HG02970 (cell line): Measurements from ENCODE around the gene GMDS.

Experiments
- ATAC-seq: cut with Tn5 transposase; IDR thresholded peaks from one replicate; pipeline ENCODE4 v1.9.1; 2021; ENCODE audit warnings: mild to moderate bottlenecking, moderate library complexity, moderate number of reproducible peaks; ENCODE audit not compliant: unreplicated experiment, low FRiP score

GMDS gene

DNA sequence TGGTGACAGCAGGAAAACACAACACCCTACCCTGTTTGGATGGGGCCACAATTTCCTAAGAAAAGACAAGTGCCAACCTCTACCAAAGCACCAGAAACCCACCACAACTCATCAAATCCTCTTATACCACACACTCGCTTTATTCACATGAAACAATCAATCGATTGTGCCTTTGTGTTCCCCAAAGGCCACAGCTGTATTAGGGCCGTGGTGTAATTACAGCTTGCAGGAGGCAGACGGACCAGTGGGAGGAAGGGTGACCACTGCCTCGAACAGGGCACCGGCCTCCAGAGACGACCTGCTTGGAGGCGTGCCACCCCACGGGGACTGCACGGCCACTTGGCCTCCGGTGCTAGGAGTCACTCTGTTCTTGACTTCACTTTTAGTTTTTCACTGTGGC is 371.6 kb downstream of the GMDS start:
- no peak for ATAC-seq

DNA sequence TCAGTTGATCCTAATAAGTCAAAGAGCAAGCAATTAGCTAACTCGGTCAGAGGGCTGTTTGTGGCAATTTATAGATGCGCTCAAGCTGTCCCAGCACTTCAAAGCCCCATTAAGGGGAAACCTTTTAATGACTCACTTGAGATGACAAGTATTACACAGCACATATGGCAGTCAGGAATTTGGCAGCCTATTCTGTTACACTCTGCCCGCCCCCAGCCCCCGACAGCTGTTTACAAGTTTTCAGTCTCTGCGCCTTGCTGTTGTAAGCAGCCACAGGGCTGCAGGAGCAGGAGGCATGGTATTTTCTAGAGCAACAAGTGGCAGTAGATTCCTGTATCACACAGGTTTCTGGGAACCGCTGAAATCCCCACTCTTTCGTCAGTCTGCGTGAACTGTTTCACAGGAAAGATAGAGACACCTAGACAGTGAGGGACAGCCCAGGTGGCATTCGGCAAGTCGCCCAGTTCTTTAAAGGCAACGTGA is 372.7 kb downstream of the GMDS start:
- ATAC-seq = no peak

DNA sequence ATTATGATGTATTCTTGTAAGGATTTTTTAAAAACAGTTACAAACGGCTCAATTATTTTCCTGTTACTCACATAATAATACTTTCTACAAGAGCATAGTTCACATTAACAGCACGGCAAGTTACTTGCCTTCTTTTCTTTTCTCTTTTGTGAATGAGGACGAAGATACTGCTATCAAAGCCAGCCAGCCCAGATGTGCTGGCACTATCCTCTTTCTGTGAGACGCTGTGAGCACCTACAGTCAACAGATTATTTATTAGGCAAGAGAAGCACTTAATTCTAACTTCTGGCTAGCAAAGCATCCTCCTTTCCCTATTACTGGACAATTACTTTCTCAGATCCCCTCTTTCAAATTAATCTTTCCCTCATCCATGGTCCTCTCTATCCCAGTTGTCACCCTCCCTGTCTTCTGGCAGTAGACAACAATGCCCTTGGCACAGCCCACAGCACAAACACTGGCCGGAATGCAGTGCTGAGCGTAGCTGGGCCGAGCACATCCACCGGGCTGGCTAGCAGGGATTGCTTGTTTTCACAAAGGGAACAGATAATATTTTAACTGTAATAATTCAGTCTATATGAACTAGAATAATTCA is 373.6 kb downstream of the GMDS start:
- ATAC-seq = no peak

DNA sequence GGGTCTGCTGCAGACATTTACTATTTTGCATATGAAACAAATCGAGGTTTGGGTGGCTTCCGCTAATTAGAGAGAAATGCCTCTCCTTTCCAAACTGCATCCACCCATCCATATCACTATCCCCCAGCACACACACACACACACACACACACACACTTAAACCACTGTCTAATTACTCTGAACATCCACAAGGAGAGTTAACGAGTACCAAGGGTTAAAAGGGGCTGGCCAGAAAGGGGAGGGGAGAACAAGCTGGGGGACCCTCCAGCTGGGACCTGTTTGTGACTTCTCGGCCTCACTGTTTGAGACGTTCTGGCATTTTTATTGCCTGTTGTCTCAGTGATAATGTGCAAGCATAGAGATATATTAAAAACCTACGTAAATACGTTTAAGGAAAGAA is 374.5 kb downstream of the GMDS start:
- ATAC-seq = no peak

DNA sequence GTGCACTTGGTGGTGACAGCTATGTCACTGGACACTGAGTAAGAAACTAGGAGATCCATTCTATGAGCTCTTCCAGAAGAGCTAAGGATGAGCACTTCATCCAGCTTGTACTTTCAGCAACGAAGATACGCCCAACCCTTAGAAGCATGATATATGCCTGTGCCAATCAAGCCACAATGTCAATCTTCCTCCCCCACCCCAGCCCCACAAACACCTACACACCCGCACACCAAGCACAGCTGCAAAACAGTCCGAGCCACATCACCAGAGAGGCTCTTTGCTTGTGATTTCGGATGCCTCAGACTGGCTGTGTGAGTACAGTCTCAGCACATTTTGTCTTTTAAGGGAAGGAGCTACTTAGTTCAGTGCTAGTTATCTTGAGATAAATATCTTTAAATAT is 375.2 kb downstream of the GMDS start:
- ATAC-seq = no peak

- ATAC-seq = no peak
Observed at GRCh38 chr6:1869769-1870168, 375.6 kb downstream of the GMDS start.

GRCh38 chr6:1869308-1869707 is 376.1 kb downstream of the GMDS start:
- ATAC-seq = no peak

DNA sequence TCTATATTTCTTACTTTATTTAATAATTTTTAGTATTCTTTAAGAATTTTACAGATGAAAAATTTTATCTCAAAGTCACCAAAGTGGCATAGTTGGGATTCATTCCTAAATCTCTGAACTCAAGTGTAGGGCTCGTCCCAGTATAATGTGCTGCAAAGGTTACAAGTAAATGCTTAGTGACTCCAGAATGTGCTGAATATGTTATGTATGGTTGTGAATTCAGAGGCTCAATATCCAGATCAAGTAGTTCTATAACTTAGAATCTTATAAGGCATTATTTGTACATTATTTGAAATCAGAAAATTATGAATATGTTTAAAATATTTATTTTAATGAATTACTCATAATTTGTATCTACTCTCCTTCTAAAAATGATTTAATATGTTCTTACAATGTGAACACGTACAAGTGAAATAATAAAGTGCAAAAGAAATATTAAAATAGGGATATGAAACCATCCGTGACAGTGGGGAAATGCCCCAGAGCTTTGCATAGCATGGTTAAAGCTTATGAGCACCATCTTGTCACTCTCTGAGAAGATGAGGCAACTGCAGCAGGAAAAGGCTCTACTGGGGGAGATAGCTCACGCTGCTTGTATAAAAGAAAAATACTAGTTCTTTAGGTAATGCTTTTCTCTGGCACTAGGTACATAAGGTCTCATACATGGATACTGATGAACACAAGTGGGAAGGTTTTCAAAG is 376.7 kb downstream of the GMDS start:
- peak; percentile 51 for ATAC-seq

- no peak for ATAC-seq
Observed at GRCh38 chr6:1867197-1867596, 378.2 kb downstream of the GMDS start.

DNA sequence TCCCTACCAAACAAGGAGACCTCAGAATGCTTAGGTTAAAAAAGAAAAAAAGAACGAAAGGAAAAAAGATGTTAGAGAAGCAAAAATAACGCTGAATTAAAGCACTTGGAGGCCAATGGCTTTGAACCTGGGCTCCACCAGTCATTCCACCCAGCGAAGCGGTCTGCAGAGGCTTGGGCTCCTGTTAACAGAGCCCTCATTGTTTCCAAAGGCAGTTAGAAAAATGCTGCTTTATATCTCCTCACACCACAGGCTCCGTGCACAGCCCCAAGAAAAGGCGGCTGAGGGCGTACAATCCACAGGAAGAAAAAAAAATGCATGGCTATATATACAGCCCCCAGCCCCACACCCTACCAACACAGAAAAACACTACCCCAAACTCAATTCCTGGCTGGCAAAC is 379.8 kb downstream of the GMDS start:
- no peak for ATAC-seq

GRCh38 chr6:1864496-1864895 is 380.9 kb downstream of the GMDS start:
- no peak for ATAC-seq

DNA sequence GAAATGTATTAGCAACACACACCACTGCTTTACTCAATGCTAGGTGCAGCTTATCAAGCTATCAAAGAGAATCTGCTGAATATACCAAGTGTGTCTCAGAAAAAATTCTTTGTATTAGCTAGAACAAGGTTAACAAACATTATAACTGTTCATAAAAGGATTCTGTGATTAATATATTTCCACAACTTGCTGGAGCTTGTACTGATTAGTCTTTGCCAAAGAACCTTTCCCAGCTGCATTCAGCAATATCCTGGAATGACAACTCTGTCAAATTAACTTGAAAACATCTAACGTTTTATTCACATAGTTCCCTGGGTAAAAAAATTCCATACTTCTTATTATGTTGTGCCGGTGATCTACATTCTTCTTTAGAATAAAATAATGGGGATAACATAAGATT is 383.0 kb downstream of the GMDS start:
- no peak for ATAC-seq

- no peak for ATAC-seq
Observed at GRCh38 chr6:1860756-1861348, 384.6 kb downstream of the GMDS start.

GRCh38 chr6:1858859-1859258 is 386.5 kb downstream of the GMDS start:
- ATAC-seq = no peak

DNA sequence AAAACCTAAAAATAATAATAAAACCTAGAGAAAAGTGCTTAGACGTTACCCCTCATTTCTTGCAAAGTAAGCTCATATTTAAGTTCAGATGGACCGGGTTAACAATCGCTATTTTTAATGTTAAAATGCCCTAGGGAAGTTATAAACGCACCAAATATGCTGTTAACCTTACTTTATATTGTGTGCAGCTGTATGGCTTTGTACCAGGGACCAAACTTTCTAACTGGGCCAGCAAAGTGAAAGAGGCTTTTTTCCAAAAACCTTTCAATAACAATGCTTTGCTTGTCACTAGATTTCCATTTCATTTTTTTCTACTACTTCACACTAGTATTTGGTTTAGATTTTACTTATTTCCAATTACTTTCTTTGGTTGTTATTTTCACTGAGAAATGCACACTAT is 387.2 kb downstream of the GMDS start:
- no peak for ATAC-seq

- peak; percentile 73 for ATAC-seq
Observed at GRCh38 chr6:1856381-1856780, 389.0 kb downstream of the GMDS start.

- no peak for ATAC-seq
Observed at GRCh38 chr6:1855890-1856289, 389.5 kb downstream of the GMDS start.

DNA sequence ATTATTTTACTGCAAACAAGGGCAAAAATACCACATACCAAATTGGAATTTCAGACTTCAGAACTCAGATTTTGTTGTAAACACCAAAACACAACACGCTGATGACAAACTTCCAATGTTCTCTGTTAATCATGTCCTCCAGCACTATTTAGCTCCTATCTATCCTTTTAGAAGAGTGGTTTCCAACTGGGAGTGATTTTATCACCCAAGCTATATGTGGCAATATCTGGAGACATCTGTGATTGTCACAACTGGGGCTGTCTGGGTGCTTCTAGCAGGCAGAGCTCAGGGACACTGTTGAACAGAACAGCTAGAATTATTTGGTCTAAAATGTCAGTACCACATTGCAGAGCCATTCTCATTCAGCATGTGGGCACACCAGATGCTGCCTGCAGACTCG is 391.1 kb downstream of the GMDS start:
- ATAC-seq = no peak

GRCh38 chr6:1853761-1854160 is 391.6 kb downstream of the GMDS start:
- no peak for ATAC-seq

DNA sequence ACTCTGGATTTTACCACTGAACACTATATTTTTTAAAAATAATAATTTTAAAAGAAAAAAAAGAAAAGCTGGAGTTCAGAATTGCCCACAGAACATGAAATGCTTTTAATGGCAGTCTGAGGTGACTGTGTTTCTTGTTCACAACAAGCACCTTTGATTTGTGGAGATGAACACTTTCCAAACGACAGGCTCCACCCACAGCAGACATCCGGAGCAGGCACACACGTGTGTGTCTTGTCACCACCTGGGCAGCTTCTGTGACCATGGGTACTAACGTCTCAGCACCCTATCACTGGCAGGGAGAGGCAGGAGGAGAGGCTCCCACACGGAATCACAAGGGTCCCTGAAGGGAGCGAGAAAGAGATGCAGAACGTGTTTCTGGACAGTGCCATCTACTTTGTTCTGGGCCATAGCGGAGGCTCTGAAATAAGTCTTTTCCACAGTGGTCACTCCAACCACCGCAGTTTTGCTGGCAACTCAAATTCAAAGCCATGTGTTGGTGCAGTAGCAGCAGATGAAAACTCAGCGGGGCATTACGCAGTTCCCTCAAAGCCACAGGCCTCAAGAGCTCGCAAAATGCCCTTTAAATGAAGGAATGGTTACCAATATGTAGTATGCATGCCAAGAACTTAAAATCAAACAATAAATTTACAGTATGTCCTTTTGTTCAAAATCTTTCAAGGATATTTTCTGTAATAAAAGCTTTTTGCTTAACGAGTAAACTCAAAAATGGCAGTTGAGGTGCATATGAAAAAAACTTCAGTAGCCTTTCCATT is 393.5 kb downstream of the GMDS start:
- ATAC-seq = no peak

DNA sequence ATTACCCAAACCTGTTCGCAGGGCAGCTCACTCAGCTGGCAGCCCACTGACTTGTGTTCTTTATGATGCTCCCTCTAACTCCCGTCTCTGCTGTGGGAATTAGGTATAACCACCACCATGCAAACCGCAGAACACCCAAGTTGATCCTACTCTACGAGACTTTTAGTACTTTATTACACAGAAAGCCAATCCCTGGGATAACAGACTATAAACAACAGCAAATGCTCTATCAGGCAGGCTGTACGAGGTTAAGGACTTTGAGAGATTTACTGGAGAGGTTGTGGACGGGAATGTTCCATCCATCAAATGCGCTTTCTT is 394.6 kb downstream of the GMDS start:
- no peak for ATAC-seq
